ENCODE results near the gene SSPN.

The SSPN gene

DNA sequence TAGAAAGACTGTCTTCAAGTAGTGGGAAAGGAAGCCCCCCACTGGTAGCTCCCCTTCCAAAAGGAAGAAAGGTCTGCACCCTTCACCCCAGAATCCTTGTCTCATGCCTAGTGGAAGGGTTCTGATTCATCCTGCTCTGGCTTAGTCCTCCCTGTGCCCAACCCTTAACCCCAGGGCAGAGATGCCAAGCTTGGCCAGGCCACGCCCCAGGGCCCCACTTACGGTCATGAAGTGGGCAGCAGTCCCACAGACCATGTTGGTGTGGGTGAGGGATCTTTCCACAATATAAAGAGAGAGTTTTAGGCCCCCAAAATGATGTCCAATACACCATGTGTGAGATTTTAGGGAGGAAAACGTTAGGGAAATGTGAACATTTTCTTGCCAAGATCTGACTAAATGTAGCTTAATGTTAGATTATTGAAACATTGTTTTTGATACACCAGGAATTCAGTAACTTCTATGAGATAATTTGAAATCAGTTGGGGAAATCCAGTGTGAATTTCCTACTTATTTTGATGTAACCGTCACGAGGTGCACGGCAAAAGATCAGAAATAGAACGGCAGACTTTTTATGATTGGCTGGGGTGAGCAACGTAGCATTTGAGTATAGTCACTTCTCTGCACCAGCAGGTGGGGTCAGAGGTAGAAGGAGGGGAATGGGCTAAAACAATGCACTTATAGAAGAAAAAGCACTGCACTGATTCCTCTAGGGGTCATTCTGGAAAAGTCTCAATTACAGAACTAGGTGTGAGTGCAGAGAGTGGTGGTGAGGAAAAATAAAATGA, 8.2 kb upstream of the SSPN start:
- no peak for DNase-seq (ENCODE audit: low read depth)

DNA sequence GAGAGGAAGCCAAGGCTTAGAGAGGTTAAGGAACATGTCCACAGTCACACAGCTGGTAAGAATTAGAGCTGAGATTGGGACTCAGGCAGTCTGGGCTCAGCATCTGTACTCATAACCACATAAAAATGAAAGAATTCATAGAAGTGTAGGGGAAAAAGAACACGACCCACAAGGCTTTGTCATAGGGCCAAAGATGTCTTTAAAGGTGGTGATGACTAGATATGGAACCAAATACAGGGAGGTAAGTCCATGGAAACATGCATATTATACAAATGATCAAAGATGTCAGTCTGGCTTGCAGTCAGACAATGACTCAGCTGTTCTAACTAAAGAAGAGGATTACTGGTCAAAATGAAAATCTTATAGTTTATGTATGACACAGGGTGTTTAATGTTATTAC, 7.2 kb upstream of the SSPN start:
- no peak for DNase-seq (ENCODE audit: low read depth)

DNA sequence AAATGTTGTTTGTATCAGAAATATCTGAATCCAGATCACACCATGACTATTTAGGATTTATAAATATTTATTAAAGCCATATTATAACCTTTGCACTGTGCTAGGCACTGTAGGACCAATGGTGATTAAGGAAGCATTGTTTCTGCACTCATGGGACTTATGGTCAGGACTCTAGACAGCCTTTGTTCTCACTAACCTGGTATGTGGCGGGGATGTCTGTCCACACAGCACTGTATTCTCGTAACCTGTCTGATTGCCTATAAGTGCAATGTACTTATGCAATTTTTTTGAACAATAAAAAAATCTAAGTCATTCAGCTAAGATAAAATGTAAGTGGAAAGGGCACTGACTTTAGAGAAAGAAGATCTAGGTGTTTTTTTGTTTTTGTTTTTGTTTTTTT, 6.7 kb upstream of the SSPN start:
- DNase-seq (ENCODE audit: low read depth), result no peak

DNA sequence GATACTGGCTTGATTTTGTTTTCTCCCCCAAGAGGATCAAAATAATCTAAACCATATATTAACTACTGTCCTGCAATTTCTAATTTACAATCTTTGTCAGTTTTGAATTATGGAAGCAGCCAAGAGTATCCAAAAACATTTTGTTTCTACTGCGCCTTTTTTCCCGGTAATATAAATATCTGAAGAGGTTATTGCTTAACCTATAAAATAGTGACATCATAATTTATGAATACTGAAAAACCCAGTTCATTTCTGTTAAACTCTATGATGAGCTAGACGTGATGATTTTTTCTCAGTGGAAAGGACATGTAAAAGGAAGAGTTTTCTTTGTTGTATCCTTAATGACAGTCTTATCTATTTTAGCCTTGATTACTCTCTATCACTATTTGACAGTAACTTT, 3.2 kb upstream of the SSPN start:
- no peak for DNase-seq (ENCODE audit: low read depth)

DNA sequence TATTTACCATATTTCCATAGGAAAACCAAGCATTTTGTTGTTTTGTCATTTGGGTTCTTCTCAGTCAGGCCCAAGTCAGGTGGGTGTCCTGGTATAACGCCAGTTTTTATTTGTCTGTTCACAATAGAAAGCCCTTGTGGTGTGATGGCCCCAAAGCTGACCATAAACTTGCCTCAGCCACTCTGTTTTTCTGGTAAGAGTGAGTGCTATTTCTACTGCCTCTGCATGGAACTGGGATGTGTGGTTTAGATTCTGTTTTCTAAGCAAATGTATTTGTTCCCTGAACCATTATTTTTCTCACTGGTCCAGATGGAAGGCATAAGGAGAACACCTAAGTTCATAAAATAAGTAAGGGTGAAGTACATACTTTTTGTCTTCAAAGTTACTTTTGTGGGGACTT, 1.8 kb upstream of the SSPN start:
- no peak for DNase-seq (ENCODE audit: low read depth)

DNA sequence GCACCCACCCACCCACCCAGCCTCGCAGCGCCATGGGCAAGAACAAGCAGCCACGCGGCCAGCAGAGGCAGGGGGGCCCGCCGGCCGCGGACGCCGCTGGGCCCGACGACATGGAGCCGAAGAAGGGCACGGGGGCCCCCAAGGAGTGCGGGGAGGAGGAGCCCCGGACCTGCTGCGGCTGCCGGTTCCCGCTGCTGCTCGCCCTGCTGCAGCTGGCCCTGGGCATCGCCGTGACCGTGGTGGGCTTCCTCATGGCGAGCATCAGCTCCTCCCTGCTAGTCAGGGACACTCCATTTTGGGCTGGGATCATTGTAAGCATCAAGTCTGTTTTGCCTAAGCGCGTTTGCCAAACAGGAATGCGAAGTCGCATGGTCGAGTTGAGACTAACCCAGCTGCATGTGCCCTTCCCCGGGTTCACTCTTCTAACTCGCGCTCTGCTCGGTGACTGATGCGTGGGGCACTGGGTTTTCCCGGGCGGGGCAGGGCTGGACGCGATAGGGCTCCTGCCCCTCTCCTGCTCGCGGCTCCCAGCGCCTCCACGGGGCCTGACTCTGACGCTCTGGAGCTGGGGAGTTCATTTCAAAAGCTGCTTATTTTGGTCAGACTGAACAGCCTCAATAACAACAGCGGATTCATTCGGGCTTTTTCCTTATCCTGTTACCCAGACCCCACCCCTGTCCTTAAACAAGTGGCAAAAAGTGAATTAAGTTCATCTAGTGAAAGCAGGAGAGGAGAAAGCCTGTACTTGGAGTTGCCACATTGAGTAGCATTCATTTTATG, 458 bp downstream of the SSPN start:
- DNase-seq (ENCODE audit: low read depth), result no peak

DNA sequence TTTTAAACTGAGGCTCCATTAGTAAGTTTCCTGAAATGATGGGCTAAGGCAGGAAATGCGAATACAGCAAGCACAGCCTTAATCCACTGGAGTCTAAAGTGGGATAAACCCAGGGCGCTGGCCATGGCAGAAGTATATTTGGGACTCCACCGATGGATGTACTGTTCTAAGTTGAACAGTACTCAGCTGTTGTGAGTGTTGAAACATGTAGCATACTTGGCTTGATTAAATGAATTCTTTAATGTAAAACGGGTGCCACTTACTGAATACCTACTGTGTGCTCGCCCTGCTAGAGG, 996 bp downstream of the SSPN start:
- DNase-seq (ENCODE audit: low read depth), result no peak

DNA sequence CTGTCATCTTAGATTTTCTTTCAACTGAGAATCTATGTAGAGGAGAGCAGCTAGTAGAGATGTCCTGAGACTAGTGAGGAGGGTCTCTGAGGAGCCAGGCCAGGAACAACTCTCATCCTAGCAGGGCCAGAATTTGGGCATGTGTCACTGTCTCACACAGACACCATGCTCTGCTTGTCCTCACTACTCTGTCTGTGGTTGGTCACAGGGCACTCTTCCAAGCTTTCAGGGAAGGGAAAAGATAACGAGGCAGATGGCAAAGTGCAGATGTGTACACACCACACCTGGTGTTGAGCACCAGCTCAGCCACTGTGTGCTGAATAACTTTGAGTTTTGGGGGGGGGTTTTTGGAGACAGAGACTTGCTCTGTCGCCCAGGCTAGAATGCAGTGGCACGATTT, 2.5 kb downstream of the SSPN start:
- no peak for DNase-seq (ENCODE audit: low read depth)

DNA sequence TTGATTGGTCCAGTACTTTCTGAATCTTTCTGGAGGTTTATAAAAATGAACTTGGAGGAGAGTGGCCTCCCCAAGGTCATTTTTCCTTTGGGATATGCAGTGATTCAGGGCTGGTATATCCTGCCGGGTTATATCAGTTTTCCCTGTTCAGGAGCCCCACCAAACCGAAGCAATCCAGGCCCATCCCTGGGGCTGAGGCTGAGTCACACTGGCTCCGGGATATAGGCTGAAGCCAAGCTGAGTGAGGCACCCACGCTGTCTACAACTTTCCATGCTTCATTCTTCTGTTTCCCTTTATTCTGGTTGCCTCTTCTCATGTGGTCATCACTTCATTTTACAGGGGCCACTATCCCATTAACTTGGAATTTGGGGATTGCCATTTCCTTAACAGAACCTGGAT, 3.4 kb downstream of the SSPN start:
- no peak for DNase-seq (ENCODE audit: low read depth)

DNA sequence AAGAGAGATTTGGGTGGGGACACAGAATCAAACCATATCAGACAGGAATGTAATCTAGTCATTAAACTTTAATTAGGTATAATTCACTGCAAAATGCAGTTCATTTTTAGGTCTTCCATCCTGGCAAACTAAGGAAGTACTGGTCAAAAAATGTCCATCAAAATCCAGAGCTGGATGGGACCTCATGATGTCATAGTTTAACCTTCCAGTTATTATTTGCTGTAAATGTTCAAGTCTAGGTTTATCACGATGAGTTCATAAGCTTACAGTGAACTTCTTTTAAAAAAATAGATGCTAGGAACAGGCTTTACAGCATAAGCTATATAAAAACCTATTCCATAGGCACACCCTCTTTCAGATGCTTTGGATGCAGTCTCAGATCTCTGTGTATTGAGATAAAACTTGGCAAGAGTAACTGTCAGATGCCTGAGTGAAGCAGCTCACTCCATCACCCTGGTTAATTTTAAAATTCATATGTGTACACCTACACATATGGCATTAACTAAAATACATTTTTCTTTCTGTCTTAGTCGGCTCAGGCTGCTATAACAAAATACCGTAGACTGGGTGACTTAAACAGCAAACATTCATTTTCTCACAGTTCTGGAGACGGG, 7.9 kb downstream of the SSPN start:
- DNase-seq (ENCODE audit: low read depth), result no peak

DNA sequence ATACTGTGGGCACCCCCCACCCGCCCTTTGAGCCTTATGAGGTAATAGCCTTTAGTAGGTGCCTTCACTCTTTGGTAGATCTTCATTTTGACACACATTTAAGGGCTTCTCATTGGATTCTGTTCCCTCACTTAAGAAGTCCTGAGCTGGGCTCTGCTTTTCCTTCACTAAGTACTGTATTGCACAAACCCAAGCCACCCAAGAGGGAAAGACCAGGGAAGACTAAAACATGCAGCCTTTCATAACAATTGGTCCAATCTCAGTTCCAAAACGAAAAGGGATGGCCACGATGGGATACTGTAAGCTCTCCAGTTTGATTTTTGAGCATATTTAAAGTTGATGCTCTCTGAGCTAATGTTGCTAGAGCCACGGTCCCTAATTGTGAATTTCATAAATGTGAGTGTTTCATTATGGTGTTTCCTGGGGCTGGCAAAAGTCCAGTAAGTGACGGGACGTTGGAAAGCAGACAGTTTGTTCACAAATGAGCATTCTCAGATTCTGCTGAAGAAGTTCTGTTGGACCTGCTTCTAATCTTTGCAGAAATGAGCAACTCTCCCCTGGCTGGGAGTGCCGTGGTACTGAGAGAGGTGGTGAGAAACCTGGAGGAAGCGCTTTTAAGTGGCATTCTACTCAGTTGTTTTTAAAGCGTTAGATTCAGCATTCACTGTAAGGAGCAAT, 9.4 kb downstream of the SSPN start:
- DNase-seq (ENCODE audit: low read depth), result no peak

DNA sequence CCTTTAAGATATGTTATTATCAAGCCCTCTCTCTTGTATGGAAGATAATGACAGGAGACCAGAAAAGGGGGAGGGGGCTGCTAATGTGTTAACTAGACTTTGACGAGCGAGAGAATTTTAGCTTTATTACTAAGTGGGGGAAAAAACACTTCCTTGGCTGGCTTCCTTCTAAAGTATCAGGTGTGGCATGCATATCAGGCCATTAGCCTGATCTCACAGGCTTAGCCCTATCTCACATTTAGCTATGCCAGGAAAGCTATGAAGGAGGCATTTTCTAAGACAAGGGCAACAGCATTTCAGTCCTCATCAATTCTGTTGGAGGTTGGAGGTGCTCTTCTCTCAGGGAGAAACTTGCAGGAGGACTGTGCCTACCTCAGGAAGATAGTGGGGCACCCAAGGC, 9.9 kb downstream of the SSPN start:
- DNase-seq (ENCODE audit: low read depth), result no peak

DNA sequence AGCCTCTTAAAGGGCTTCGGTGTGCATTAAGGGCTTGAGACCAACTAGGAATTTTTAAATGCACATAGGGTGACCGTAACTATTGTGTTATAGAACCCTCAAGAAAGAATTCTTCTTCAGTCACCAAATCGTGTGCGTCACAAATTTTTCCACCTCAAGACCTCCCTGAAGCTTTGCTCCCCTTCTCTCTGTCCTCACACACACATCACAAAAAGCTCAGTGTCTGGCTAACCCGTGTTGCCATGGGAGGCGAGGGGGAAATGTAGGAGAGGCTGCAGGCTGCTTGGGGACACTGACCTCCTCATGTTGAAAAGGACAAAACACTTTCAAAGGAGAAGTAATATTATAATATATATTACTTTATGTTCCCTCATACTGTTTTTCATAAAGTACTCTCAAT, 10.6 kb downstream of the SSPN start:
- no peak for DNase-seq (ENCODE audit: low read depth)

DNA sequence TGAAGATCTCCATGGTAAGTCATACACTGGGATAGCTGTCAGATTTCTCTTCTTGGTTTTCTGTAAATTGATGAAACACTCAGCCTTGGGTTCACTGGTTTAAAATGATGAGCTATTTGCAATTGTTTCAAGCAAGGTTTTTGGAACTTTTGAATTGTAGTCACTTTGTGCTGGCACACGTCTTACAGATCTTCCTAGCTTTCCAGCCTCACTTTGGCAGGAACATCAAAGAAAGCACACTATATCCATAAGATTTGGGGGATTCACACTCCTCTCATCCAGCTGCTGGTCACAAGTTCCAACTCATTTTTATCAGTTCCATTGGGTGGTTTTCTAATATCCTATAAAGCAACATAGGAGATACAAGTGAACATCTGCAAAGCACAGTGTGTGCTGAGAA, 16.0 kb downstream of the SSPN start:
- DNase-seq (ENCODE audit: low read depth), result no peak

DNA sequence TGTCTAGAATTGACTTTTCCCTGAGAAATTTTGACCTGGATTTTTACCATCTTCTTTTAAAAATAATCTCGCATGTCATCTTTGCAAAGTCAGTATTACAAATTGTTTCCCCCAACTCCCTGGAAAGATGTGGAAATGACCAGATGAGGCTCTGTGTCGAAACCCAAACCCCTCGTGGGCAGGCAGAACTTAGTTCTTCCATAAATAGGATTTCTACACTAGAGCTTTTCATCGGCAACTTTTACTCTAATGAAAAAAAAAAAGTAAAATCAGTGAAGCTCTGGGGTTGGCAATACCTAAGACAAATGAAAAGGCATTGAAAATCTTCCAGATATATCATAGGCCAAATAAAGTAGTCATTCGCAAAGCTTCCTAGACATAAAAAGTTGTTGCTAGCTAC, 17.0 kb downstream of the SSPN start:
- no peak for DNase-seq (ENCODE audit: low read depth)

DNA sequence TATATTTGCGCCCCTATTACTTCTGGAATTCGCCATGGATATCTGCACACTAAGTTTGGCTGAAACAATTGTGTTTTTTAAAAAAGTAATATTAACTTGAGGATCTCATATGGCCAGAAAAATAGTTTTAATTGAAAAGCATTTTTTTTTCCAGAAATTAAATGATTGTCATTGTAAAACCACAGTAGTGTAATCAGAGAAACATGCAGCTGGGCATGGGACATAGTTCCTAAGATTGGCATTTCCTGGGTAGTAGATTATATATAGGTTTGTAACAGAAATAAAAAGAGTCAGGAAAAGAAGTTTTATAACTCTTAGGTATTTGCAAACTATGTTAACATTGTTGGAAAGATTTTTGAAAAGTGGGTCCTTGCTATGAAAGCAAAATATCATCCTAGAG, 17.6 kb downstream of the SSPN start:
- no peak for DNase-seq (ENCODE audit: low read depth)

DNA sequence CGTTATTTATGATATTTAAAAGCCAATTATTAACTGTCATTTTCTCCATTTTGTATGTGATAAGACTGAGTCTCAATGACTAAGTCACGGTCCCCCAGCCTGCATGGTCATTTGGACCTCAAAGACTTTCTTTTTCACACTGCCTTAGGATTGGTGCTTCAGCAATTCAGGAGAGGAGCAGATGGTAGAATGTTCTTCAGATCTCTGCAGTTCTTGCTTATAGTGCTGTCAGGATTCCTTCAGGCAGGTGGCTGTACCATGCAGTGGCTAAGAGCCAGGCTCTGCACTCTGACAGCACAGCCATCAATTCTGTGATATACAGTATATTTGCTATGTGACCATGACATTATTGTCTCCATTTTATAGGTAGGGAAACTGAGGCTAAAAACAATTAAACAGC, 18.7 kb downstream of the SSPN start:
- no peak for DNase-seq (ENCODE audit: low read depth)

DNA sequence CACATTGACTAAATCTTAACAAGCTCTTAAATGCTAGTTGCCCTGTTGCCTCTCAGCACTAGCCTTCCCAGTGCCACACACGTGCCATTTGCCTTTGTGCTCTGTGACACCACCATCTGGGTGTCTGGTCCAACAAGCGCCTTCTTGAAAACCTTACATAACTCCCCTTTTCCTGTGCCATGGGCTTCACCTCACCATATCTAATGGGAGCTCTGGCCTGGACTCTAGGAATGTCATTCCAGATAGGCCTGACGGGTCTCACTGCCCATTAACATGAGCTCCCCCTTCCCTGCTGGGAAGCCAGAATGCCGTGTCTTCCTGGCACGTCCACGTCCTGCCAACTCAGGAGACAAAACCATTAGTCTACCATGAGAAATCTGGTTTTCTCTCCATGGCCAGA, 24.4 kb downstream of the SSPN start:
- no peak for DNase-seq (ENCODE audit: low read depth)

DNA sequence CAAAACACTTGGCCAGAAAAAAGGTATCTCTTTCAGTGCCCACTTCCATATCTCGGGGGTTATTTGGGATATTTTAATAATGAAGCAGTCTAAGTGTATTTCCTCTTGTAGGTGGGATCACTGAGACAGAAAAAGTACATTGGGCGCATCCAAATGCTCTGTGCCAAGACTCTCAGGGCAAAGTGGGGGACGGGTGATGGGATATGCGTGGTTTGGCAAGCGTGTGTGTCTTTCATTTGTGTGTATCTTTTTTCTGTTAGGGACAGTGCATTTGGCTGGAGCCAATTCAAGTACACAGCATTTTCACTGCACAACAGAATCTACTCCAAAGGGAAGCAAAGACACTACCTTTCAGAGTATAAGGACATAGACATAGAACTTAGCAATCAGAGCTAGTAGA, 29.3 kb downstream of the SSPN start:
- no peak for DNase-seq (ENCODE audit: low read depth)

DNA sequence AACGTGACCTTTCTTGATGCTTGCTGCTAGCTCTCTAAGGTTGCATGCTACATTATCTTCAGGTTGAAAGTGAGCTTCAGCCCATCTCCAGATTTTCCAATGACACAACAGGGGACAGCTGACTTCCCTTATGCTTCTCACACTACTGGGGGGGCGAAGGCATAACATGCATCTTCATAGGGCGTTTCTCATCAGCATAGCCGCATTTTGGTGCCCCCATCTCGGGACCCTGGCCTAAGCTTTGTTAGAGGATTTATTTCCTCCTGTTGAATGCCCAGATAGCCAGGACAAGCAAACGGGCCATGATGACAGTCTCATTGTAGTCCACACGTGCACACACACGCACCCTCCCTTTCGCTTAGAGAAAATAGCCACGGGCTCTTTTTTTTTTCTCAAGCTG, 30.7 kb downstream of the SSPN start:
- DNase-seq (ENCODE audit: low read depth), result no peak

DNA sequence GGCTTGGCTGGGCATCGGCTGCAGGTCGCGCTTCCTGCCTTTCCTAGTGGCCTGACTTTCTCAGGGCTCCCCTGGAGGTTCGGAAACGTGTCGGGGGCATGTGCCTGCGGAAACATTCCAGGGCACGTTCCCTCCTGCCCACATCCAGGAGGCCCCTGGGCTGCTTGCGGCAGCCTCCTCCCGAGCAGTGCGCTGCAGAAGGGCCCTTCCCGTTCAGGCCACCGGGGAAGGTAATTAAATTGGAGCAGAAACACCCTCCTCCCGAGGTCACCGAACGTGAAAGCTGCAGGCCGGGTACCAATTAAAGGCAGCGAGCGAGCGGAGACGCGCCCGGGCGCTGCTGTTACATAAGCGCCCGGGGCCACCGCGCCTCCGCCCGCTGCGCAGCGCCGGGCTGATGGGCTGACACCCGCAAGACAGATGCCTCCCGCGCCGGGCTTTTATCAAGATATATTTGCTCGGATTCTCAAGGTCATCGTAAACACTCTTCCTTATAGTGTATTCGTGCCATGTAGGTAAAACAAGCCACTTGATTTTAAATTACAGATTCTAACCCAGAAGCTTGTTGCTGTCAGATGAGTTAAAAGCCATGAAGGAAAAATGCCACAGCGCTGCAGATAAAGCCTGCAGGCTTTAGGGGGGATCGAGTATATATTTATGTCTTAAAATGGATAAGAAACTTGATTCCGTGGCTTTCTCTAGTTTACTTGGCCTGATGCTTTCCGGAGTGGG, 31.4 kb downstream of the SSPN start:
- no peak for DNase-seq (ENCODE audit: low read depth)

DNA sequence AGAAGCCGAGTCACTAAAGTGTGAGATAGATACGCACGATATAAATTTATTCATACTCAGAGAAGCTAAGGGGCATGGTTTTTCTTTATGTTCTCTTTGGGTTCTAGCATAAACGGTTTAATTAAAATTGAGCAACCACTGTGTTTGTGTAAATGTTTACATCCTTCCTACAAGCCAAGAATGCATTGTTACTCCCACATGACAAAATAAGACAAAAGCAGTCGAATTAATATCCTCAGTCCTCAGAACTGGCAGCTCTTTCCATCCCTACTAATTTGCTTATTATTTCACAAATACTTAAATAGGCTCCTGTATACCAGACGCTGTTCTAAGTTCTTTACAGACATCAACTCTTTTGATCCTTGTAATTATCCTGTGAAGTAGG, 32.0 kb downstream of the SSPN start:
- DNase-seq (ENCODE audit: low read depth), result no peak
